GM21619 (cell line): ENCODE results near the gene LYPD6B.

ENCODE experiments used
- ATAC-seq: cut with Tn5 transposase; IDR thresholded peaks from one replicate; pipeline ENCODE4 v1.9.1; 2021; ENCODE audit not compliant: unreplicated experiment

The LYPD6B gene

DNA sequence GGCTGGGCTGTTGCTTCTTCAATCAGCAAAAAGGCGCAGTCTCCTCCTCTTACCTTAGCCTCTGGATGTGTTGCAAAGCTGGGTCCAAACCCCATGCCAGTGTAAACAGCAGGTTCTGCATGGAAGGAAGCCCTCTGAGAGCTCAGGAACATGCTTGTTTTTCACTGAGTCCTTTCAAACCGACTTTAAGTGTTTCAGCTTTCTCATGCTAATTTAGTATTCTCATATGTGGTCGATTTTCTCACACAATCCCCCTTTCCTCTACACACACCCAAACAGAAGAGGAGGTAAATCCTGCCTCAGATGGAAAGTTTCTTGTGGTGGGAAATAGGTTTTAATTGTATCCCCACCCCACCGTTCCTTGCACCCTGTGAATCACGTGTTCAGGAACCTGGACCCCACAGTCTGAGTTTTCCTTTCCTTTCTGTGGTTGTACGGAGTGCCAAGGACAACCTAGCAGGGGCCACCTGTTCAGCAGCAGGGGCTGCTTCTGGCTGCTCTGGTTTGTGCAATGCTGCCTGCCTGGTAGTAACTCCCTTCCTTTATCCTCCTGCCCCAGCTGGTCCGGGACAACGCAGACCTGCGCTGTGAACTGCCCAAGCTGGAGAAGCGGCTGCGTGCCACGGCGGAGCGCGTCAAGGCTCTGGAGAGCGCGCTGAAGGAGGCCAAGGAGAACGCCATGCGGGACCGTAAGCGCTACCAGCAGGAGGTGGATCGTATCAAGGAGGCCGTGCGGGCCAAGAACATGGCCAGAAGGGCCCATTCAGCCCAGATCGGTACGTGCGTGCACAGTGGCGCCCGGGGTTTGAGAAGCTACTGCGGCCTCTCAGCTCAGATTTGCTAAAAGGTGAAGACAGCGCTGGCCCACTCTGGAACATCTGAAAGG lies 28.7 kb upstream of the LYPD6B start:
- ATAC-seq = no peak

DNA sequence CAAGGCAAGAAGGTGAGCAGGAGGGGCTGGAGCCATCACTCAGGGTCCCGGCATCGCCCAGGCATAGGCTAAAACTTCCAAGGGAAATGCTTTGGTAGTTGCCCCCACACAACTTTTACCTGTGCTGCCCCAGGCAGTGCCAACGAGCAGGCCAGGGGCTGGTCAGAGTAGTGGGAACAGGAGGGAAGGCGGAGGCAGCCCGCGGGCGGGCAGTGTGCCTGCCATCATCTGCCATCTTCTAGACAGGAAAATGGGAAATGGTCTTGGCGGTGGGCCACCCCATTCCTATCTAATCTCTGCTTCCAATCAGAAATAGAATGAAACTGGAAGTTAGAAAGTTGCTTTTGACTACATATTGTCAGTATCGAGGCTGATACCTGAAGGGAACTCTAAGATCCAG lies 26.0 kb upstream of the LYPD6B start:
- no peak for ATAC-seq

DNA sequence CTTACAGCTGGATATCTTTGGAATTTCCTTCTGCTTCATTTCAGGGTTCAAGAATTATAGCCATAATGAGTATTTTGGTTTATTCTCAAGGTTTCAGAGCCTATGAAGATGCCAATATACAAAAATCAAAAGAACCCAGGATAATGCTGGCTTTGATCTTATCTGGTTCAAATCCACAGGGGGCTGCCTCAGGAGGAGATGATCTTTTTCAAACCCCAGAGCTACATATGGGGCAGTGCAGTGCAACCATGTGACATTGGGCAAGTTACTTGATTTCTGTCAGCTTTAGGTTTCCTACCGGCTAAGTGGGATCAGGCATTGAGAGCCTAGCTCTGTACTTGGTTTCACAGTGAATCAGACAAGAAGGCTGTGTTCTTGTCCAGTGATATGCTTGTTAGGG lies 23.0 kb upstream of the LYPD6B start:
- ATAC-seq = no peak

DNA sequence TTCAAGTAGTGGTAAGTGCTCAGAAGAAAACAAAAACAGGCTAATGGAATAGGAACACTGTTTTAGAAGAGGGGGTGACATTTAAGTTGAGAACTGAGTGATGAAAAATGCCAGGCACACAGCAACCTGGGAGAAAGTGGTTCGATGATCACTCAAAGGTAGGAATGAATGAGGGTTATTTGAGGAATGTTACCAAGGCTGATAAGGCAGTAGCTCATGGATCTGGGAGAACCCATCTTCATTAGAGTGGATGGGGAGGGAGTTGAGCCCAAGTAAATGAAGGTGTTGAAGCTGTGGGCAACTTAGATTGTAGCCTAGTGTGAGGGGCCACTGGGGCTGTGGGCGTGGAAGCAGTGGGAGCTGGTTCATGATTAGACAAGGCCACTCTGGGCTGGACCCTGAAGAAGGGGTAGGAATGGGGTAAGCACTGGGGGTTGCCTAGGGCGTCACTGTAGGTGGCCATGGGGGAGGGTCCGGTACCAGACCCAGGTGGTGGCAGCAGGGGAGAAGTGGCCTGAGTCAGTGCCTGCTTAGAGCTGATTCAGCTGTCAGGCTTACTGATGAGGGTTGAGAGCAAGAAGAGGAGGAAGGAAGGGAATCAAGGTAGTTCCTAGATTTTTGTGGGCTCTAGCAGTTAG lies 22.5 kb upstream of the LYPD6B start:
- no peak for ATAC-seq

DNA sequence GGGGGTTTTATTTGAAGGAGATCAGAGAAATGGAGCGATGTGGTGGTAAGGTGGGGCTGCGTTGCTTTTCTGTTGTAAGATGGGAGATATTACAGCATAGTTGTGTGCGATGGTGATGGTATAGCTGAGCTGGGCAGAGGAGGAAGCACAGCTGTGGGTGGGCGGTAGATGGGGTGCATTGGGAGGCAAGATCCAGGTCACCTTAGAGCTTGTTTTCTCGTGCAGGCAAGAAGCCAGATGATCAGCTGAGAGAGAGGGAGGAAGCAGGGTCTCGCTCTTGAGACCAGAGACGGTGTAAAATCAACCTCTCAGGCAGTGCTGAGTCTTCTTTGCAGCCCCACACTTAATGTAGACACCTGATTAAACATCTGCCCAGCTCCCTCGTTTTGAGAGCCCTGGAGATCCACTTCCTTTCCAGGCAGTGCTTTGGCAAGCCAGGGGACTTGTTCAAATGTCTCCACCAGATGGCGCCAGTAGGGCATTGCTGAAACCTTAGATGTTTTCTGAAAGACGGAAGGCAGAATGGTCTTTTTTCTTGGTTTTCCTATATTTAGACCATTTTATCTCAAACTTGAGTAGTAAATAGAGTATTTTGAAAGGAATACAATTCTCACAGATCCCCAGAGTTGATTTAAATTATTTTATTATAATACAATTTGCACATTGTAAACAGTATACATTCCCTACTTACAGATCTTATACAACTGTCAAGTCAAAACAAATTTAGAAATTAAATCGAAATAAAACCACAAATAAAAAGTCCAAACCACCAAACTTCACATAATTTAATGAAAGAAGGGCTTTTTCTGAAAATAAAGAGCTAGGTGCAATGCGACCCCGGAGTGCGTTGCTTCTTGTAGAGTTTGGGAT lies 21.1 kb upstream of the LYPD6B start:
- peak; percentile 16 for ATAC-seq

DNA sequence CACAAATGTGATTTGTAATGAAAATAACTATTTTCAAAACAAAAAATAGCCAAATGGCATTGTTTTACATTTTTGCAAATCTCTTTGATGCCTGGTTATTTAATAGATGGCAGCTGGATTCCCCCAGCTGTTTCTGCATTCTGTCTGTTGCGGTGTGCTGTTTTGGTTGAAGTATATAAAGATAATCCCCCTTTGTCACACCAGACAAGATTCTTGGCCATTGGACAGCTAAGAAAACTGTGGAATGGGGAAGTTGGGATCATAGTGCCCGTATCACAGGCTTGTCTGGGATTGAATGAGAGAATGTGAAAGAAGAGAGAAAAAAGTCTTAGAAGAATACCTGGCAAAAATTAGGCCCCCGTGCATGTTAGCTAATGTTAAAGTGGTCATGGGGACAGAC lies 19.5 kb upstream of the LYPD6B start:
- ATAC-seq = no peak

DNA sequence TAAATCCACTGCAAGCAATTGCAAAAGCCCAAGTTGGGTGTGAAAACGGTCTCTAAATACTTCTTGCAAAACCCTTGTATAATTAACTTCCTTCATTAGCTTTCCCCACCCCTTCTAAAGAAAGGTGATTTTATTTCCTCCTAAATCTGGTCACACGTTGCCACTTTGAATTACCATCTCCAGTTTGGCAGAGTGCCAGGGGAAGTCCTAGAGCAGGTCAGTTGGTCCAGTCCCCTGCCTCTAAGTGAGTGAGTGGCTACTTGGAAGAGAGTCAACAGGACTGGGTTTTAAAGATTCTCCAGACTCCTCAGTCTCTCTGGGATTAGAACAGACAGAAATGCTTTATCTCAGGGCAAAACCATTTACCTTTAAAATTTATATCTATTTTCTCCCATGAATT lies 18.7 kb upstream of the LYPD6B start:
- ATAC-seq = no peak

DNA sequence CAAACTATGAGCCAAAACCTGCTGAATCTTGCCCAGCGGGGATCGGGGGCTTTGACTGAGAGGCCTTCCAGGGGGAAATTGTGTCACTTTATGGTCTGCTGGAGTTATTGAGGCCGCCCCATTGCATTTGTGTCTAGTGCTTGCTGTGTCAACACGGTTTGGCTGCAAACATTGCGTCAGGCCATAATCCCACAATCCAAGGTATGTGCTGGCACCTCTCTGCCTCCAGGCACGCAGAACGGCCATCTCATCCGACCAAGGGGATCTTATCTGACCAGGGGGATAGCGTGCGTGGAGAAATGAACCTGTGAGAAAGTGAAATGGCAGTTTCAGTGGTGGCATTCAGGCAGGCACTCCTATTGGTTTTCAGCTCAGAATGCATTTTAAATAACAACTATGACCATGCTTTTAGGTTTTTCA lies 18.1 kb upstream of the LYPD6B start:
- ATAC-seq = peak; percentile 34

DNA sequence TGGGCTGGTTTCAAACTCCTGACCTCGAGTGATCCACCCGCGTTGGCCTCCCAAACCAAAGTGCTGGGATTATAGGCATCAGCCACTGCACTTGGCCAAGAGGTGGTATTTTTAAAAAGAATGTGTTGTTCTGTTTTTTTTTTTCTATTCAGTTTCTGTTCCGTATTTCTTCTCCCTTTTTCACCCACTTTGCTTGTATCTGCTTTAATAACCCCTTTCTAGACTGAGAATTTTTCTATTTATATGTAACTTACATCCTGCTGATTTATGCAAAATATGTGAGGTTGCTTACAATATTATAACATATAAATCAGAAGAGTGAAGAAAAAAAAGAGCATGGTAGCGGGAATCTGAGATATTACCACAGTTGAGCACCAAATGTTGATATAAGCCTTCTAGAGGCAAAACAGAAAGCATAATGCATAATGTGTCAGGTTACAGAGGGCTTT lies 17.2 kb upstream of the LYPD6B start:
- peak; percentile 69 for ATAC-seq

DNA sequence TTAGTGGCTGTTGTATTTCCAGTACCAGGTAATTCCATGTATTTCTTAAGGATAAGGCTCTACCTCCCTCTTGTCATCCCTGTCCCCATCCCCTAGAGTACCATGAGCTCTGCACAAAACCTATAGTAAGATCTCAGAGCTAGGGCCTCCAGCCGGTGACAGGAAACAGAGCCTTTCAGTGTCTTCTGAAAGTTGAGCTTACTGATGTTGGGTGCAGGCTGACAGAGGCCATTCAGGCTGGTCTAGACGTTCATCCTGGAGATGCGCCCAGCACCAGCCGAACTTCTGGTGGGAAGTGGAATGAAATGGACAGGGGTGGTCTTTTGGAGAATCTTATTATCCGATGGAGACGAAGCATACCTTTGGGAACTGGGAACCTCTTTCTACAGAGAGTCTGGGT lies 16.7 kb upstream of the LYPD6B start:
- peak; percentile 57 for ATAC-seq

DNA sequence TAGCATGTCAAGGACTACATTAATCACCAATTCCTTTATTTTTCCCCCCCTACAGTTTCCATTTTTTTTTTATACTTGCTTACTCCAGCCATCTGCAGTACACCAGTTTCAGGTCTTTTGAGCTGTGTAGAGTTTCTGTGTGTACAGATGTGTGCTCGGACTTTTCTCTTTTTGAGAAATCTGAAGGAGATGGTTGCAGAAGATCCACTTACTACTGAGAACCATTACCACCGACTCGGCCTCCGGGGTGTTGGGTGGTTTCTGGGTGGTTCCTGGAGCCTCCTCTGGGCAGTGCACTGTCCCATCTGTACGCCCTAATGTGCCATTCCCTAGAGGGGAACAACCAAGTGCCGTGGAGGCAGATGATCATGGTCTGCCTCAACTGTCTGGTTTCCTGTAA lies 15.4 kb upstream of the LYPD6B start:
- ATAC-seq = no peak

DNA sequence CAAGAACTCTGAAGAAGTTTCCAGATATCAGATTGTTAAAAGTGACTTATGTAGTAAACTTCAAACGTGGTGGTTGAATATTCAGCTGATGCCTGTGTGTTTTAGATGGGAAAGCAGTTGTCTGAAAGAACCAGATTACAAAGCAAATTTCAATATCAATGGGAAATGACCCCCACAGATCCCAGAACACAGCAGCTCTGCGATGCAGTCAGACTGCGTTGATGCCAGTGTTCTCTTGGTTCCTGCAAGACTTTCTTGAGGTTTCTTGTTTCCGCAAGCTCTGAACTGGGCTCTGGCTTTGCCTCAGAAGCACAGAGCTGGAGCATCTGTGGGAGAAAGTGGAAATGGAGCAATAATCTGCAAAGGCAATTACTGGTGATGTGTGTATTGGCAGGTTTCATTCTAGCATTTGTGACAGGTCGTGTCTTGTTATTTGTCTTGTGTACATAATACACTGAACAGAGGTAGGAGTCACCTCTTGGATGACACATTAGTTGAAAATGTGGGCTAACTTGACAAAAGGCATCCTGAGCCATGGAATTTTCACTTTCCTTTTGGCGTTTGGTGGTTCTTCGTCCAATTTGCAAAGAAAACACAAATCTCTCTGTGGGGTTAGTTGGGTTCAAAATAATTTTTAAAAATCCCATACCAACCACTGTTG lies 10.8 kb upstream of the LYPD6B start:
- no peak for ATAC-seq

DNA sequence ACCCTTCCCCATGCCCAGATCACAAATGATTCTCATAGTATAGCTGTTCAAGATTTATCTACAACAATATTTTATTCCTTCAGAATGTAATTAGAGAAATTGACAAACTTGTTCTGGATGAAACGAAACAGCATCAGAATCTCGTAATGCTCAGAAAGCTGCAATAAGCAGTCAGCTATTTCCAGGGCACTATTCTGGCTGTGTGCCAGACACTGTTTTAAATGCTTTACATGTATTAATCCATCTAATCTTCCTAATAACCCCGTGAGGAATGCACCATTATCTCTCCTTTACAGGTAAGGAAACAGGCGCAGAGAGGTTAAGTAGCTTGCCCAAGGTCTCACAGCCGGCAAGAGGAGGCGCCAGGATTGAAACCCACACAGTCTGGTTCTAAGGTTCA lies 10.1 kb upstream of the LYPD6B start:
- no peak for ATAC-seq

DNA sequence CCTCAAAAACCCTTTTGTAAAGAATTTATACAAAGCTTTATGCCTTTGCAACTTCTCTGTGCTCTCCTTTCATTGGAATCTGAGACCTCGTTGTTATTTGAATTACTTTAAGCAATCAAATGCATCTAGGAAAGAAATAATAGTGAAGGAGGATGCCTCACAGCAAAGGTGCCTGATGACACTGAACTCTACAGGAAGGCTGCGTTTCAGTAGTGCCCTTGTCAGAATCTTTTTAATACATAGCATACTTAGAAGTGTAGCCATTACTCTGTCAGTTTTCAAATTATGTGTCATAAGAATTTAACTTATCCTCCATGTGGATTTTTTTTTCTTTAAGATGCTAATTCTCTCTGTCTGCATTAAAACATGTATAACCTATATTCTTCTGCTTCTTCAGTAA lies 9.6 kb upstream of the LYPD6B start:
- no peak for ATAC-seq

DNA sequence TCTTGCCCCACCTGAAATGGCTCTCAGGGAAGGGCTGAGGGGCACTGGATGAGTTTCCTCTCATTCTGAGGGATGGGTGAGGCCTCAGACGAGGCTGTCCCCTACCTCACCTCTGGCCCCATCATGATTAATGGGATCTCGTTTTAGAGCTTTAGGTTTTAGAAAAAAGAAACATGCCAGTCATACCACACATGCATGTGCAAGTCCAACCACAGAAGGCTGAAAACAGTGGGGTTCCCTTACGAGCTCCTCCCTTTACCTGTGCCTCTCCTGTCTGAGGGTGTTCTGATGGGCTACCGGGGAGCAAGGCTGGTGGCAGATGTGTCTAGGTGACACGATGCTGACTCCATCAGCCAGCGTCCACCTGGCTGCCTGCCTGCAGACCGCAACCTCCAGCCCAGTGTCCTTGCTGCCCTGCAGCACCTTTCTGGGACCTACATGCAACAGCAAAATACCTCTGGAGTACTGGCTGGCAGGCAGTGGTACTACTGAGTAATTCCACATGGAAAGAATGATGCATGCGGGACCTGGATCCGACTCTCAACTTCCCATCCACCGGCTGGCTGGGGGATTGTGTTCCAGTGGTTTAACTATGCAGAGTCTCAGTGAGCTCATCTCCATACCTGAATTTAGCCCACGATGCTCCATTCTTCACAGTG lies 9.1 kb upstream of the LYPD6B start:
- ATAC-seq = no peak

DNA sequence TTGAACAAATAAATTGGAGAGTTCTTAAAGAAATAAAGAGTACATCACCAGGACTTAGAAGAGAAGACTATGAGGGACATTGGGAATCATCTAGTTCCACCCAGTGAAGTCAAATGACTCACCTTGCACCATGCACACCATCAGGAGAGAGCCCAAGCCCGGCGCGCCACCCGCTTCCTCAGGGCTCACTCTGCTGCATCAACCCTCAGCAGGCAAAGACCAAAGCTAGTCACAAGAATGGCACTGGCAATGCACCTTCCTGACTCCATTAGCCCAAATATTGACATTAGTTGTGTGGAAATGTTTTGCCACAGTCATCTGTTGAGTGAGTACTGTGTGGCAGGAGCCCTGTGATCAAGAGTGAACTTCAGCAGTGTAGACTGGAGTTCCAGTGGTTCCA lies 7.1 kb upstream of the LYPD6B start:
- no peak for ATAC-seq

DNA sequence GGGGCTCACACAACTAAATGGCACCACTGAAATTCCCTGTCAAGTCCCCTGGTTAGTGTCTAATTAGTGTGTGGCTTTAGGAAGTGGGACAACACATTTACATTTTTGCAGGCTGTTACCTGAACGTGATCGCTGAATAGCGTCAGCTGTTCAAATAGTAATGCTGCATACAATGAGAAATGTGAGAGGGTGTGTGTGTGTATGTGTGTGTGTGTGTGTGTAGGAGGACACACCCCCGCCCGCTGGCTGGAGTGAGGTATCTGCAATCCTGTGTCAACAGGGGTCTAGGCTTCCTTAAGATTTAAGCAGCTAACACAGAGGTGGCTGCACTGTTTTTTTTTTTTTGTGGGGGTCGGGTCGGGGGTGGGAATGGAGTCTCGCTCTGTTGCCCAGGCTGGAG lies 4.8 kb upstream of the LYPD6B start:
- ATAC-seq = no peak

DNA sequence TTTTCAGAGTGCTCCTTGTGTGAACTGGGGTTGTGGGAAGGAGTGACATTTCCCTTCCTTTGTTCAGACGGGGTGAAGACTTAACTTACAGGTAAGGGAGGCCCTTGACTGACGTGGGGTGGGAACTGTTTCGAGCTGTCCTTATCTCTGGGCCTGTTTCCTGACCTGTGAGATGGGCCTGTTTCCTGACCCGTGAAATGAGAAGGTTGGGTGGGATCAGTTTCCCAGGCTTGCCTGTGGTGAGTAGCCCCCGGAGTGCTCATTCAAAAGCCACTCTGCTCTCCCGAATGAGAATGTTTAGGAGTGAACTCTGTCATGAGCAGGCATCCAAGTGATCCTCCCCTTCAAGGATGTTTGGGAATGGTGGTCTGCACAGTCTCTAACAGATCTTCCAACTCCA lies 4.1 kb upstream of the LYPD6B start:
- no peak for ATAC-seq

DNA sequence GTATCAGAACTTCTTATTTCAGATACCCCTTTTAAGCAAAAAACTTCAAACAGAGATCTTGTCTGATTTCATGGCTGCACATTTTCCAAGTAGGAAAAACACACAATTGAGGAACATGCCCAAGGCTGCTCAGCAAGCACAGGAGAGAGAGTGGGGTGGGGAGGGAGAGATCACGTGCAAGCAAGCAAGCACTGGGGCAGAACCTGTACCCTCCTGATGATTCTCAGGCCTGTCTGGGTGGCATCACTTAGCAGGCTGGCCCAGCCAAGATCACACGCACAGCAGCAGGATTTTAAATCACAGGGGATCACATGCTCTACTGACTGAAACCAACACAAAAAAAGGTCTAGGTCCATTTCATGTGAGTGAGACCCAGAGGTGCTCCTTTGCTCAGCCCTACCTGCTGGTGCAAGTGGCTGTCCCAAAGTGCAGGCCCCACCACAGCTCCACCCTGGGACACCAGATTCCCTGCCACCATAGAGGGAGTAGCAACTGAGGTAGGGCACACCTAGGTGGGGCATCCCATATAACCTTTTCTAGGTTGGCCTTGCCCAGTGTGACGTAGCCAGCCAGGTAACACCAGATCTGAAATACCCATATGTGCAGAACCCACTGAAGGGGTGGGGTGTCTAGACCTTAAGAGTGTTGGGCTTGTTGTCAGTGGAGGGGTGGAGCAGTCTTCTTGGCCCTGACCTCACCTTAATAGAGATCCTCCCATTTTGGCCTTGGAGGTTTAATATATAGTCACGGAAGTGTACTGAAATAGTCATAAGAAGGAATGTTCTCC lies 1.8 kb upstream of the LYPD6B start:
- no peak for ATAC-seq

DNA sequence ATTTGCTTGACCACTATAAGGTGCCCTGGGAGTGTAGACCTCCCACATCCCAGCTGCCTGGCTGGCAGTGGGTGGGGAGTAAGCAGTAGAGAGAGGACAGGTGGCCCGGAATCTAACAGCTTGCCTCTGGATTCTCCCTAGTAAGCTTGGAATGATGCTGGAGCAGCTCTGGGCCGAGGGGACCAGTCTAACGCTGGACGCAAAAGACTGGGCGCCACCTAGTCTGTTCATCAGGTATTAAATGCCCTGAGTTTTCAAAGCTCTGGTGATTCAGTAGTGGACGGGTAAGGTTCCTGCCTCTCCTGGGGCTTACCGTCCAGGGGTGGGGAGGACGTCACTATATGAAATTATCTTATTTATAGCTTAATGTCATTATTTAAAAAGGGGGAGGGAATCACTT lies 648 bp upstream of the LYPD6B start:
- ATAC-seq = no peak
